Immature natural killer cell (primary cell): ENCODE results near the gene TYW1. TPM values are rescaled to one million over a fixed set of nuclear protein-coding genes. Genes with fewer than 3 reads are reported as not detected.
A peak's percentile ranks its signal among the peaks of the same experiment; 100 is the strongest.
"Not testable (repeated sequence)": the region's sequence is repeated elsewhere in the genome, so short reads cannot be mapped to it uniquely, and the experiment has no call there.

ENCODE experiments used
- DNase-seq, 3 donors: peaks; one replicate each; pipeline ENCODE4 v3.0.0; 2022; ENCODE audit warnings: mixed read lengths in 1 of 3
- H3K27ac Mint-ChIP-seq, 6 donors: one replicate each; pipeline ENCODE4 v1.8.0; 2020; ENCODE audit warnings: mixed read lengths in 6 of 6, mild to moderate bottlenecking in 5 of 6, inconsistent platforms in 4 of 6, moderate library complexity in 3 of 6
- H3K27me3 Mint-ChIP-seq, 3 donors: one replicate each; pipeline ENCODE4 v1.8.0; 2020 to 2021; ENCODE audit warnings: low read depth in 3 of 3, mild to moderate bottlenecking in 3 of 3, mixed read lengths in 3 of 3, moderate library complexity in 3 of 3, inconsistent platforms in 1 of 3
- H3K36me3 Mint-ChIP-seq, 3 donors: one replicate each; pipeline ENCODE4 v1.8.0; 2020; ENCODE audit warnings: mixed read lengths in 3 of 3, inconsistent platforms in 2 of 3, mild to moderate bottlenecking in 2 of 3
- H3K4me1 Mint-ChIP-seq, 2 donors: one replicate each; pipeline ENCODE4 v1.8.0; 2020; ENCODE audit warnings: inconsistent platforms in 2 of 2, mild to moderate bottlenecking in 2 of 2, mixed read lengths in 2 of 2, moderate library complexity in 1 of 2
- H3K4me3 Mint-ChIP-seq, 5 donors: one replicate each; pipeline ENCODE4 v1.8.0; 2020; ENCODE audit warnings: mild to moderate bottlenecking in 5 of 5, mixed read lengths in 5 of 5, inconsistent platforms in 3 of 5, moderate library complexity in 3 of 5
- H3K9me3 Mint-ChIP-seq, 6 donors: one replicate each; pipeline ENCODE4 v1.8.0; 2020; ENCODE audit warnings: mild to moderate bottlenecking in 6 of 6, mixed read lengths in 6 of 6, inconsistent platforms in 4 of 6, moderate library complexity in 3 of 6
- polyA plus RNA-seq, 3 donors: library from polyadenylated mRNA; unstranded; fragments of 300-500 nt; fragmentation: Illumina TruSeq; gene quantifications; one replicate each; pipeline ENCODE4 v1.2.3, GENCODE V29; 2021

TYW1 gene
- polyA plus RNA-seq, 3 donors from 2014 or later, result 9.8 to 25.9 (median 17.6) TPM

DNA sequence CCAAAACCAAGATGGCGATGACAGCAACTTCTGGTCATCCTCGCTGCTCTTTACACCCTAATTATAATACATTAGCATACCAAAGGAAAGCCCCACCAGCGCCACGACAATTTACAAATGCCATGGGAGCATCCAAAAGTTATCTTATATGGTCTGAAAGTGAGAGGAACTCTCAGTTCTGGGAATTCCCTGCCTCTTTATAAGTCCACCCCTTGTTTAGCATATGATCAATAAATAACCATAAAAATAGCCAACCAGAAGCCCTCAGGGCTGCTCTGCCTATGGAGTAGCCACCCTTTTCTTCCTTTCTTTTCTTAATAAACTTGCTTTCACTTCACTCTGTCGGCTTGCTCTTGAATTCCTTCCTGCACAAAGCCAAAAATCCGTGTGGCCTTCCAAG, 262.7 kb downstream of the TYW1 start:
- DNase-seq, H3K27ac Mint-ChIP-seq, H3K4me1 Mint-ChIP-seq, H3K4me3 Mint-ChIP-seq, H3K9me3 Mint-ChIP-seq, H3K27me3 Mint-ChIP-seq: not testable (repeated sequence)
- H3K36me3 Mint-ChIP-seq, result peaks cover 4 to 29% (median 12%) of the 10 kb centered on the region in 3 donors

- H3K4me3 Mint-ChIP-seq, H3K9me3 Mint-ChIP-seq, DNase-seq, H3K27me3 Mint-ChIP-seq, H3K4me1 Mint-ChIP-seq: not testable (repeated sequence)
- H3K27ac Mint-ChIP-seq, result peak overlapping the region in 2 of 6 donors; percentile 4 to 75
- H3K36me3 Mint-ChIP-seq, result peaks cover 4 to 29% (median 13%) of the 10 kb centered on the region in 3 donors
Measured at GRCh38 chr7:67260166-67260586, 263.5 kb downstream of the TYW1 start.

- DNase-seq, result not testable (repeated sequence)
Measured at GRCh38 chr7:67264000-67264399, 267.4 kb downstream of the TYW1 start.

DNA sequence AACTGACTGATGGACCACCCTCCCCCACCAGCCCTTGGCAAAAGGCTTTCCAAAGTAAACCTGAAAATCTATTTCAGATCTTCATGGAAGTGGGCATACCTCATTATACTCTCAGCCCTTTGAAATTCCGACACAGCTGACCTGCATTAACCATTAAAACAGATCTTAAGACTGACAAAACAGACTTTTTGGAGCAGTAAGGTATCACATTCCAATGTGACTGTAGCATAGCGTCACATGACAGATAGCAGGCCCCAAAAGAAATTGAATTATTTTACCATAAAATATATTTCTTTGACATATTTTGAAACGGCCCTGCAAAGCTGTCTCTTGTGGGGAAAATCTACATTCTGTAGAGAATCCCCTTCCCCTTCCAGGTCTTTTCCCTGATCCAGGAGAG, 269.4 kb downstream of the TYW1 start:
- not testable (repeated sequence) for H3K4me1 Mint-ChIP-seq, H3K27ac Mint-ChIP-seq, H3K27me3 Mint-ChIP-seq, DNase-seq, H3K9me3 Mint-ChIP-seq, H3K4me3 Mint-ChIP-seq
- peaks cover 4 to 11% (median 9%) of the 10 kb centered on the region in 3 donors for H3K36me3 Mint-ChIP-seq

More at GRCh38 chr7:67264000-67264399, 267.4 kb downstream of the TYW1 start:
- not testable (repeated sequence) for H3K27ac Mint-ChIP-seq, H3K27me3 Mint-ChIP-seq, H3K4me3 Mint-ChIP-seq, H3K4me1 Mint-ChIP-seq, H3K9me3 Mint-ChIP-seq
- H3K36me3 Mint-ChIP-seq, result peaks cover 4 to 21% (median 13%) of the 10 kb centered on the region in 3 donors

- no peaks in the 10 kb centered on the region for H3K4me1 Mint-ChIP-seq
- H3K36me3 Mint-ChIP-seq, result peaks cover 9 to 13% (median 9%) of the 10 kb centered on the region in 3 donors
- peaks cover 0 to 2% (median 0%) of the 10 kb centered on the region in 3 donors for H3K27me3 Mint-ChIP-seq
- DNase-seq, result no peak
- peaks cover 0 to 1% (median 0%) of the 10 kb centered on the region in 6 donors for H3K9me3 Mint-ChIP-seq
- no peak overlapping the region for H3K27ac Mint-ChIP-seq
- no peak overlapping the region for H3K4me3 Mint-ChIP-seq
Measured at GRCh38 chr7:67267914-67268313, 271.3 kb downstream of the TYW1 start.

DNA sequence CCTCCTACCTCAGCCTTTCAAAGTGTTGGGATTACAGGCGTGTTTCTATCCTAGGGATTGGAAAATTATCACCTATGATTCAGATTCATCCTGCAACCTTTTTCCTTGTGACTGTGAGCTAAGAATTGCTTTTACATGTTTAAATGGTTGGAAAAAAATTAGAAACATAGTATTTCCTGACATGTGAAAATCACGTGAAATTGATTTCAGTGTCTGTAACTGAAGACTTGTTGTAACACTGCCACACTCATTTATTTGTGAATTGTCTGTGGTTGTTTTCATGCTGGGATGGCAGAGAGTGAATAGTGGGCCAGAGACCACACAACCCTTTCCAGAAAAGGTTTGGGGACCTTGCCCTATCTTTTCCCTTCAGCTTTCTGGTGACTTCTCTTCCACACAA, 273.3 kb downstream of the TYW1 start:
- not testable (repeated sequence) for H3K4me3 Mint-ChIP-seq, DNase-seq, H3K36me3 Mint-ChIP-seq, H3K27me3 Mint-ChIP-seq, H3K9me3 Mint-ChIP-seq, H3K4me1 Mint-ChIP-seq, H3K27ac Mint-ChIP-seq

Other genes starting within 250 kb of the TYW1 start
- gene TMEM248, start 75.6 kb upstream of the TYW1 start, polyA plus RNA-seq, result 100 to 1,000 TPM; 107 to 124 (median 114) TPM
- gene SBDS, start 1.2 kb upstream of the TYW1 start, polyA plus RNA-seq, result 10 to 100 TPM; 47.3 to 65.8 (median 48.3) TPM